ENCODE results near the gene ADPRHL1. TPM values are rescaled to one million over a fixed set of nuclear protein-coding genes. Genes with fewer than 3 reads are reported as not detected.

ADPRHL1 gene
- total RNA-seq, 1 experiment from 2014 or later: 2.7 TPM

GRCh38 chr13:113490496-113491417 lies 37.5 kb upstream of the ADPRHL1 start, which contains the start of gene DCUN1D2:
Gene DCUN1D2 (minus strand): TSS chr13:113490711. CDS start chr13:113490669, 42 bp downstream.
- H4K20me1 ChIP-seq (ENCODE audit: control insufficient read depth, insufficient read depth, insufficient read length): no peaks in the 10 kb centered on the region
- H3K79me1 ChIP-seq (ENCODE audit: insufficient read depth, low read depth, low read length, poor library complexity, severe bottlenecking): no peaks in the 10 kb centered on the region
- peaks cover 0 to 2% of the 10 kb centered on the region in 2 experiments; a peak in 3 of 5 replicates for H3K9me3 Mint-ChIP-seq
- no peak within 1 kb of the TSS for H2BK5ac ChIP-seq (ENCODE audit: insufficient read length, low read length)
- no peak for TF ChIP-seq CTCF (conservative IDR thresholded peaks at IDR 0.05)
- H3K4me1 Mint-ChIP-seq: peaks cover 72 to 73% of the 10 kb centered on the region in 2 experiments
- H4K91ac ChIP-seq (ENCODE audit: insufficient read length, low read depth, low read length): no peak within 1 kb of the TSS
- H2BK20ac ChIP-seq (ENCODE audit: low read depth, low read length, poor library complexity, severe bottlenecking): no peak within 1 kb of the TSS
- H3T11ph ChIP-seq (ENCODE audit: low read length): no peak within 1 kb of the TSS
- peak within 1 kb of the TSS; percentile 45 for H3K14ac ChIP-seq (ENCODE audit: insufficient read depth, low read length)
- no peak within 1 kb of the TSS for H3K27ac ChIP-seq (ENCODE audit: insufficient read length, low read depth, low read length)
- no peak within 1 kb of the TSS for H2AFZ ChIP-seq (ENCODE audit: low read length)
- H3K36me3 Mint-ChIP-seq (ENCODE audit: insufficient read depth in 1 of 3, low read depth in 3 of 3): peaks cover 4 to 30% (median 22%) of the 10 kb centered on the region in 3 experiments; a peak in 6 of 7 replicates
- no peaks in the 10 kb centered on the region for H3K27me3 Mint-ChIP-seq (ENCODE audit: low read depth)
- H4K8ac ChIP-seq (replicated peaks; ENCODE audit: insufficient read length, low read depth, low read length): no peak within 1 kb of the TSS
- H3K4ac ChIP-seq (ENCODE audit: low read depth, low read length): no peak within 1 kb of the TSS
- no peak within 1 kb of the TSS for H4K5ac ChIP-seq (ENCODE audit: insufficient read length, low read depth, low read length)
- H3K4me2 ChIP-seq (ENCODE audit: insufficient read depth, insufficient read length, low read length): peak within 1 kb of the TSS; percentile 75
- no peak within 1 kb of the TSS for H2BK120ac ChIP-seq (ENCODE audit: low read depth, low read length, poor library complexity, severe bottlenecking)
- peaks cover 31% of the 10 kb centered on the region; the same call in 1 of the 2 replicates for H3K79me2 ChIP-seq (ENCODE audit: insufficient read depth, low read length)
- WGBS (ENCODE audit: extremely low coverage, insufficient read length, low lambda C conversion rate): no CpG with 5 or more reads among the region's 115 CpGs
- no peak within 1 kb of the TSS for H3K56ac ChIP-seq (ENCODE audit: insufficient read length, low read depth, low read length)
- H3K9me3 ChIP-seq (ENCODE audit: control insufficient read depth, low read depth, low read length): no peaks in the 10 kb centered on the region
- DNase-seq: peak; percentile 89
- H3K27ac Mint-ChIP-seq: peak within 1 kb of the TSS; percentile 44 to 93 (median 87)
- H3K18ac ChIP-seq (ENCODE audit: insufficient read length, low read depth, low read length): peak within 1 kb of the TSS; percentile 66
- no peak within 1 kb of the TSS for H3K23ac ChIP-seq (ENCODE audit: insufficient read length, low read depth, low read length)
- H3K23me2 ChIP-seq (ENCODE audit: insufficient read length, low read depth, low read length, poor library complexity, severe bottlenecking): peaks cover 21% of the 10 kb centered on the region
- peak within 1 kb of the TSS; percentile 76 for H3K9ac ChIP-seq (ENCODE audit: extremely low read depth, insufficient read length, low read length)
- H3K27me3 ChIP-seq (ENCODE audit: insufficient read depth, low read length): no peaks in the 10 kb centered on the region
- H2BK15ac ChIP-seq (ENCODE audit: low read depth, low read length): no peak within 1 kb of the TSS
- no peak within 1 kb of the TSS for H2AK5ac ChIP-seq (ENCODE audit: insufficient read length, low read length)
- no peak within 1 kb of the TSS for H2BK12ac ChIP-seq (ENCODE audit: insufficient read length, low read depth, low read length)
- H3K4me3 Mint-ChIP-seq: peak within 1 kb of the TSS; percentile 89 to 92
- peaks cover 6% of the 10 kb centered on the region; the same call in 1 of the 2 replicates for H3K4me1 ChIP-seq (ENCODE audit: insufficient read depth, low read length)
